ENCODE data around the gene SPON1. TPM values are rescaled to one million over a fixed set of nuclear protein-coding genes. Genes with fewer than 3 reads are reported as not detected.

Gene SPON1
- total RNA-seq, 1 experiment from 2014 or later, result 0.20 TPM

GRCh38 chr11:14052198-14052597 is 89.7 kb downstream of the SPON1 start:
- DNase-seq, result no peak
- H3T11ph ChIP-seq (ENCODE audit: low read length), result no peak overlapping the region
- H2BK120ac ChIP-seq (ENCODE audit: low read depth, low read length, poor library complexity, severe bottlenecking), result no peak overlapping the region
- no peak overlapping the region; a peak in 1 of 5 replicates for H3K4me3 Mint-ChIP-seq
- no peak overlapping the region for H2AK5ac ChIP-seq (ENCODE audit: insufficient read length, low read length)
- no peaks in the 10 kb centered on the region for H3K79me1 ChIP-seq (ENCODE audit: insufficient read depth, low read depth, low read length, poor library complexity, severe bottlenecking)
- no peaks in the 10 kb centered on the region for H3K27me3 ChIP-seq (ENCODE audit: insufficient read depth, low read length)
- H3K56ac ChIP-seq (ENCODE audit: insufficient read length, low read depth, low read length), result no peak overlapping the region
- no peaks in the 10 kb centered on the region; a peak in 1 of 5 replicates for H3K9me3 Mint-ChIP-seq
- H3K23ac ChIP-seq (ENCODE audit: insufficient read length, low read depth, low read length), result no peak overlapping the region
- H3K4me1 Mint-ChIP-seq, result no peaks in the 10 kb centered on the region
- H3K9me3 ChIP-seq (ENCODE audit: control insufficient read depth, low read depth, low read length), result no peaks in the 10 kb centered on the region
- H2BK20ac ChIP-seq (ENCODE audit: low read depth, low read length, poor library complexity, severe bottlenecking), result no peak overlapping the region
- H3K27ac ChIP-seq (ENCODE audit: insufficient read length, low read depth, low read length), result no peak overlapping the region
- H4K5ac ChIP-seq (ENCODE audit: insufficient read length, low read depth, low read length), result no peak overlapping the region
- H3K27ac Mint-ChIP-seq, result no peak overlapping the region
- peaks cover 8% of the 10 kb centered on the region; the same call in 1 of the 2 replicates for H3K27me3 Mint-ChIP-seq (ENCODE audit: low read depth)
- H4K20me1 ChIP-seq (ENCODE audit: control insufficient read depth, insufficient read depth, insufficient read length), result no peaks in the 10 kb centered on the region
- H2BK15ac ChIP-seq (ENCODE audit: low read depth, low read length), result no peak overlapping the region
- H3K14ac ChIP-seq (ENCODE audit: insufficient read depth, low read length), result no peak overlapping the region
- no peak overlapping the region for H2BK12ac ChIP-seq (ENCODE audit: insufficient read length, low read depth, low read length)
- H3K79me2 ChIP-seq (ENCODE audit: insufficient read depth, low read length), result no peaks in the 10 kb centered on the region
- H3K9ac ChIP-seq (ENCODE audit: extremely low read depth, insufficient read length, low read length), result no peak overlapping the region
- no peak overlapping the region for H3K4me2 ChIP-seq (ENCODE audit: insufficient read depth, insufficient read length, low read length)
- no peaks in the 10 kb centered on the region for H3K4me1 ChIP-seq (ENCODE audit: insufficient read depth, low read length)
- TF ChIP-seq CTCF (conservative IDR thresholded peaks at IDR 0.05), result no peak
- no peak overlapping the region for H4K8ac ChIP-seq (replicated peaks; ENCODE audit: insufficient read length, low read depth, low read length)
- H3K4ac ChIP-seq (ENCODE audit: low read depth, low read length), result no peak overlapping the region
- H2AFZ ChIP-seq (ENCODE audit: low read length), result no peak overlapping the region
- no peak overlapping the region for H3K18ac ChIP-seq (ENCODE audit: insufficient read length, low read depth, low read length)
- H3K23me2 ChIP-seq (ENCODE audit: insufficient read length, low read depth, low read length, poor library complexity, severe bottlenecking), result no peaks in the 10 kb centered on the region
- no CpG with 5 or more reads among the region's 3 CpGs for WGBS (ENCODE audit: extremely low coverage, insufficient read length, low lambda C conversion rate)
- H3K36me3 Mint-ChIP-seq (ENCODE audit: insufficient read depth in 1 of 3, low read depth in 3 of 3), result no peaks in the 10 kb centered on the region
- H4K91ac ChIP-seq (ENCODE audit: insufficient read length, low read depth, low read length), result no peak overlapping the region
- H2BK5ac ChIP-seq (ENCODE audit: insufficient read length, low read length), result no peak overlapping the region

Measured in H9 (cell line).